ENCODE data around the gene PPP4R1. TPM values are rescaled to one million over a fixed set of nuclear protein-coding genes. Genes with fewer than 3 reads are reported as not detected.

PPP4R1 gene
- polyA plus RNA-seq, 1 of the 3 experiments (the other 2 are of a cell fraction): 53.4 TPM

- POLR2A ChIA-PET: no interaction called here
These were observed 18.1 kb downstream of the PPP4R1 start for GRCh38 chr18:9596226-9596625.

GRCh38 chr18:9594823-9595596 is 19.3 kb downstream of the PPP4R1 start:
- peak overlapping the region in 1 of 2 experiments; percentile 6; a peak in 1 of 4 replicates for H3K4me3 ChIP-seq (ENCODE audit: low read depth in 2 of 2, low read length in 1 of 2)
- peak overlapping the region; percentile 2; the same call in 1 of the 2 replicates for H3K4me2 ChIP-seq
- TF ChIP-seq IRF3 (IDR thresholded peaks at IDR 0.05; ENCODE audit: low read depth, low read length): no peak
- TF ChIP-seq MXI1 (IDR thresholded peaks at IDR 0.05; ENCODE audit: low read depth, low read length): no peak
- TF ChIP-seq FOXJ3 (CRISPR knock-in tag; IDR thresholded peaks at IDR 0.05): no peak
- TF ChIP-seq GATA2 (CRISPR knock-in tag; IDR thresholded peaks at IDR 0.05): no peak
- TF ChIP-seq TEAD4 (IDR thresholded peaks at IDR 0.05; ENCODE audit: borderline replicate concordance, insufficient read depth): no peak
- TF ChIP-seq, protein P1, sequence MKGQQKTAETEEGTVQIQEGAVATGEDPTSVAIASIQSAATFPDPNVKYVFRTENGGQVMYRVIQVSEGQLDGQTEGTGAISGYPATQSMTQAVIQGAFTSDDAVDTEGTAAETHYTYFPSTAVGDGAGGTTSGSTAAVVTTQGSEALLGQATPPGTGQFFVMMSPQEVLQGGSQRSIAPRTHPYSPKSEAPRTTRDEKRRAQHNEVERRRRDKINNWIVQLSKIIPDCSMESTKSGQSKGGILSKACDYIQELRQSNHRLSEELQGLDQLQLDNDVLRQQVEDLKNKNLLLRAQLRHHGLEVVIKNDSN (IDR thresholded peaks at IDR 0.05; ENCODE audit: borderline replicate concordance, low read depth): no peak
- TF ChIP-seq ELF1 (IDR thresholded peaks at IDR 0.05): no peak
- no peak for TF ChIP-seq RCOR1 (IDR thresholded peaks at IDR 0.05; ENCODE audit: low read length)
- no peak for TF ChIP-seq JUND (IDR thresholded peaks at IDR 0.05)
- TF ChIP-seq, protein P2, sequence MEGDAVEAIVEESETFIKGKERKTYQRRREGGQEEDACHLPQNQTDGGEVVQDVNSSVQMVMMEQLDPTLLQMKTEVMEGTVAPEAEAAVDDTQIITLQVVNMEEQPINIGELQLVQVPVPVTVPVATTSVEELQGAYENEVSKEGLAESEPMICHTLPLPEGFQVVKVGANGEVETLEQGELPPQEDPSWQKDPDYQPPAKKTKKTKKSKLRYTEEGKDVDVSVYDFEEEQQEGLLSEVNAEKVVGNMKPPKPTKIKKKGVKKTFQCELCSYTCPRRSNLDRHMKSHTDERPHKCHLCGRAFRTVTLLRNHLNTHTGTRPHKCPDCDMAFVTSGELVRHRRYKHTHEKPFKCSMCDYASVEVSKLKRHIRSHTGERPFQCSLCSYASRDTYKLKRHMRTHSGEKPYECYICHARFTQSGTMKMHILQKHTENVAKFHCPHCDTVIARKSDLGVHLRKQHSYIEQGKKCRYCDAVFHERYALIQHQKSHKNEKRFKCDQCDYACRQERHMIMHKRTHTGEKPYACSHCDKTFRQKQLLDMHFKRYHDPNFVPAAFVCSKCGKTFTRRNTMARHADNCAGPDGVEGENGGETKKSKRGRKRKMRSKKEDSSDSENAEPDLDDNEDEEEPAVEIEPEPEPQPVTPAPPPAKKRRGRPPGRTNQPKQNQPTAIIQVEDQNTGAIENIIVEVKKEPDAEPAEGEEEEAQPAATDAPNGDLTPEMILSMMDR (IDR thresholded peaks at IDR 0.05): no peak
- TF ChIP-seq FOXM1 (IDR thresholded peaks at IDR 0.05; ENCODE audit: low read depth): no peak
- TF ChIP-seq RAD21 (IDR thresholded peaks at IDR 0.05; ENCODE audit: low read length): no peak
- TF ChIP-seq NFIC (IDR thresholded peaks at IDR 0.05; ENCODE audit: borderline replicate concordance): no peak
- TF ChIP-seq EZH2phosphoT487 (IDR thresholded peaks at IDR 0.05; ENCODE audit: borderline replicate concordance, low read depth): no peak
- no peak for TF ChIP-seq TCF12 (IDR thresholded peaks at IDR 0.05)
- no peak for TF ChIP-seq YY1 (IDR thresholded peaks at IDR 0.05; ENCODE audit: low read depth)
- TF ChIP-seq NRF1 (IDR thresholded peaks at IDR 0.05; ENCODE audit: low read depth, low read length): no peak
- no peak for TF ChIP-seq SMC3 (IDR thresholded peaks at IDR 0.05; ENCODE audit: low read depth, low read length)
- TF ChIP-seq USF2 (IDR thresholded peaks at IDR 0.05; ENCODE audit: borderline replicate concordance, low read depth, low read length): no peak
- no peak for DNase-seq
- peaks cover 99% of the 10 kb centered on the region for H3K79me2 ChIP-seq (ENCODE audit: insufficient read depth)
- H3K27ac ChIP-seq (ENCODE audit: low read depth in 2 of 2, low read length in 1 of 2): peak overlapping the region in 1 of 2 experiments; percentile 36; a peak in 2 of 4 replicates
- ChIA-PET POLR2A (no interaction called here), CTCF (interaction anchor here (1.0 to 2.7 kb wide), 2 partner anchors 17 kb away, joined by 3 to 12 read pairs; no protein-coding TSS in a partner anchor)
- 87% methylated on average over 1 of the region's 1 CpG for WGBS (ENCODE audit: low lambda C conversion rate)
- peaks cover 23 to 67% of the 10 kb centered on the region in 2 experiments for H3K36me3 ChIP-seq (replicated peaks in 1 of 2; ENCODE audit: control insufficient read depth in 1 of 2, insufficient read depth in 2 of 2, low read length in 1 of 2)
- peaks cover 46% of the 10 kb centered on the region for H4K20me1 ChIP-seq (ENCODE audit: insufficient read depth)
- H2AFZ ChIP-seq (ENCODE audit: low read depth): no peak overlapping the region
- no peaks in the 10 kb centered on the region for H3K27me3 ChIP-seq (ENCODE audit: insufficient read depth)
- H3K9ac ChIP-seq: no peak overlapping the region
- peaks cover 9% of the 10 kb centered on the region; the same call in 1 of the 2 replicates for H3K9me3 ChIP-seq
- H3F3A ChIP-seq (replicated peaks; ENCODE audit: insufficient read depth): peaks cover 22% of the 10 kb centered on the region
- no peaks in the 10 kb centered on the region for H3K9me2 ChIP-seq
- peaks cover 2 to 4% of the 10 kb centered on the region in 2 experiments; a peak in 2 of 4 replicates for H3K4me1 ChIP-seq (ENCODE audit: control insufficient read depth in 1 of 2, insufficient read depth in 2 of 2, low read depth in 1 of 2, low read length in 1 of 2)

More at GRCh38 chr18:9596226-9596625, 18.1 kb downstream of the PPP4R1 start:
- DNase-seq: no peak
- H3K4me1 ChIP-seq (ENCODE audit: control insufficient read depth in 1 of 2, insufficient read depth in 2 of 2, low read depth in 1 of 2, low read length in 1 of 2): peaks cover 2 to 4% of the 10 kb centered on the region in 2 experiments; a peak in 2 of 4 replicates
- no peak overlapping the region for H3K4me3 ChIP-seq (ENCODE audit: low read depth in 2 of 2, low read length in 1 of 2)
- 44% methylated on average over 3 of the region's 3 CpGs for WGBS (ENCODE audit: low lambda C conversion rate)
- H4K20me1 ChIP-seq (ENCODE audit: insufficient read depth): peaks cover 46% of the 10 kb centered on the region
- H3K79me2 ChIP-seq (ENCODE audit: insufficient read depth): peaks cover 99% of the 10 kb centered on the region
- peak overlapping the region; percentile 13; the same call in 1 of the 2 replicates for H3K4me2 ChIP-seq
- peak overlapping the region; percentile 31 to 36; a peak in 2 of 4 replicates for H3K27ac ChIP-seq (ENCODE audit: low read depth in 2 of 2, low read length in 1 of 2)
- H3F3A ChIP-seq (replicated peaks; ENCODE audit: insufficient read depth): peaks cover 33% of the 10 kb centered on the region
- peaks cover 16 to 70% of the 10 kb centered on the region in 2 experiments for H3K36me3 ChIP-seq (replicated peaks in 1 of 2; ENCODE audit: control insufficient read depth in 1 of 2, insufficient read depth in 2 of 2, low read length in 1 of 2)
- no peak overlapping the region for H2AFZ ChIP-seq (ENCODE audit: low read depth)
- H3K9ac ChIP-seq: no peak overlapping the region
- CTCF ChIA-PET: interaction anchor here (1.0 kb wide), 1 partner anchor 16 kb away, joined by 3 read pairs; no protein-coding TSS in a partner anchor
- no peaks in the 10 kb centered on the region for H3K9me2 ChIP-seq
- no peak for TF ChIP-seq EP300 (IDR thresholded peaks at IDR 0.05; ENCODE audit: borderline replicate concordance in 1 of 2, low read depth in 1 of 2, low read length in 1 of 2)
- TF ChIP-seq, protein P3, sequence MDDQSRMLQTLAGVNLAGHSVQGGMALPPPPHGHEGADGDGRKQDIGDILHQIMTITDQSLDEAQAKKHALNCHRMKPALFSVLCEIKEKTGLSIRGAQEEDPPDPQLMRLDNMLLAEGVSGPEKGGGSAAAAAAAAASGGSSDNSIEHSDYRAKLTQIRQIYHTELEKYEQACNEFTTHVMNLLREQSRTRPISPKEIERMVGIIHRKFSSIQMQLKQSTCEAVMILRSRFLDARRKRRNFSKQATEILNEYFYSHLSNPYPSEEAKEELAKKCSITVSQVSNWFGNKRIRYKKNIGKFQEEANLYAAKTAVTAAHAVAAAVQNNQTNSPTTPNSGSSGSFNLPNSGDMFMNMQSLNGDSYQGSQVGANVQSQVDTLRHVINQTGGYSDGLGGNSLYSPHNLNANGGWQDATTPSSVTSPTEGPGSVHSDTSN (IDR thresholded peaks at IDR 0.05): 0 out of 2 replicates have a peak, but pooled peaks have one; percentile 5
- TF ChIP-seq TCF12 (IDR thresholded peaks at IDR 0.05): peak; percentile 67
- H3K9me3 ChIP-seq: peaks cover 19% of the 10 kb centered on the region; the same call in 1 of the 2 replicates
- no peaks in the 10 kb centered on the region for H3K27me3 ChIP-seq (ENCODE audit: insufficient read depth)
